Uterus (tissue), 2 donors: ENCODE measurements around the gene TRIM6.

ENCODE experiments used
- CTCF ChIP-seq, 4 experiments: fragments of 200-600 bp in 2 of 4; fragments of 450-650 bp in 2 of 4; sonication (generic) in 2 of 4; IDR thresholded peaks; one replicate each; pipeline ENCODE4 v1.5.1; 2016 to 2019; ENCODE audit warnings: antibody characterized with exemption in 4 of 4, mild to moderate bottlenecking in 2 of 4, moderate library complexity in 1 of 4
- POLR2A ChIP-seq, 2 donors: fragments of 450-650 bp; IDR thresholded peaks; one replicate each; pipeline ENCODE4 v1.6.1; 2016; ENCODE audit warnings: antibody characterized with exemption in 2 of 2, mild to moderate bottlenecking in 1 of 2, moderate library complexity in 1 of 2

DNA sequence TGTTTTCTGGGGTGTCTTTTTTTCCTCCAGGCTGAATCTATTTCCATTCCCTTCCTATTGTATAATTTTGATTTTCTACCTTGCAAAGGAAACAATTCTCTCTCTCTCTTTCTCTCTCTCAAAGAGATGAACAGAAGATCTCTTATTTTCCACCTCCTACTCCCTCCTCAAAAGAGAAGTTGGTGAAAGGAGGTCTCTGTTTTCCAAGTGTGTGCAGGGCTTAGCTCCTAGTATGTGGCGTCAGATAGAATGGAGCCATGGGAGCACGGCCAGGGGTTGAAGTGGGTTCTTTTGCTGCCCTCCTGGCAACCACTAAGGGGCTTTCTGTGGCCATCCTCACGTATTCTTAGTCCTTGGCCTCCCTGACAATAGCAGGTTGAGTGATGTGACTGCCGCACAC is 28.8 kb downstream of the TRIM6 start:
- TF ChIP-seq CTCF (IDR thresholded peaks at IDR 0.05), result no peak
- no peak for TF ChIP-seq POLR2A (IDR thresholded peaks at IDR 0.05)
